ENCODE results near the gene PSMB5. TPM values are rescaled to one million over a fixed set of nuclear protein-coding genes. Genes with fewer than 3 reads are reported as not detected.
"Not testable (repeated sequence)": the region's sequence is repeated elsewhere in the genome, so short reads cannot be mapped to it uniquely, and the experiment has no call there.

Gene PSMB5
- polyA plus RNA-seq, 1 donor from 2014 or later: 147 TPM

DNA sequence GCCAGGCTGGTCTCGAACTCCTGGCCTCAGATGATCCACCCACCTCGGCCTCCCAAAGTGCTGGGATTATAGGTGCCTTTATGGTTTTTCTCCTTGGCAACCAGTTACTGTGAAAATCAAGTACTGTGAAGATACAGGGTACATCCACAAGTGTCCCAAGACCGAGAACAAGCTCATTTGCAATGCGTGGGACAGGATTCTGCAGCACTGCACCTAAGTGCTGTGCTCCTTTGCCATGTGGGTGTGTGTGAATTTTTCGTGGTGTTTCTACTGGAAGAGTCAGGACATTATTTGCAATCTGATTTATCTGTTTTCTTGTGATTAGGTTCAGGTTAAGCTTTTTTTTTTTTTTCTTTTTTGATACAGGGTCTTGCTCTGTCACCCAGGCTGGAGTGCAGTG lies 17.6 kb downstream of the PSMB5 start:
- no peak overlapping the region for H3K9ac ChIP-seq (ENCODE audit: low read length)
- H3F3A ChIP-seq (ENCODE audit: insufficient read depth, low read length, poor library complexity, severe bottlenecking): no peaks in the 10 kb centered on the region
- no peak overlapping the region for H3K27ac ChIP-seq (ENCODE audit: low read length)
- no peaks in the 10 kb centered on the region for H4K20me1 ChIP-seq (ENCODE audit: insufficient read depth)
- no peaks in the 10 kb centered on the region for H3K36me3 ChIP-seq (ENCODE audit: insufficient read depth, low read length)
- no peaks in the 10 kb centered on the region for H3K79me2 ChIP-seq (replicated peaks; ENCODE audit: insufficient read depth, low read length)
- H2AFZ ChIP-seq (ENCODE audit: low read depth, low read length): no peak overlapping the region
- TF ChIP-seq, protein P1, sequence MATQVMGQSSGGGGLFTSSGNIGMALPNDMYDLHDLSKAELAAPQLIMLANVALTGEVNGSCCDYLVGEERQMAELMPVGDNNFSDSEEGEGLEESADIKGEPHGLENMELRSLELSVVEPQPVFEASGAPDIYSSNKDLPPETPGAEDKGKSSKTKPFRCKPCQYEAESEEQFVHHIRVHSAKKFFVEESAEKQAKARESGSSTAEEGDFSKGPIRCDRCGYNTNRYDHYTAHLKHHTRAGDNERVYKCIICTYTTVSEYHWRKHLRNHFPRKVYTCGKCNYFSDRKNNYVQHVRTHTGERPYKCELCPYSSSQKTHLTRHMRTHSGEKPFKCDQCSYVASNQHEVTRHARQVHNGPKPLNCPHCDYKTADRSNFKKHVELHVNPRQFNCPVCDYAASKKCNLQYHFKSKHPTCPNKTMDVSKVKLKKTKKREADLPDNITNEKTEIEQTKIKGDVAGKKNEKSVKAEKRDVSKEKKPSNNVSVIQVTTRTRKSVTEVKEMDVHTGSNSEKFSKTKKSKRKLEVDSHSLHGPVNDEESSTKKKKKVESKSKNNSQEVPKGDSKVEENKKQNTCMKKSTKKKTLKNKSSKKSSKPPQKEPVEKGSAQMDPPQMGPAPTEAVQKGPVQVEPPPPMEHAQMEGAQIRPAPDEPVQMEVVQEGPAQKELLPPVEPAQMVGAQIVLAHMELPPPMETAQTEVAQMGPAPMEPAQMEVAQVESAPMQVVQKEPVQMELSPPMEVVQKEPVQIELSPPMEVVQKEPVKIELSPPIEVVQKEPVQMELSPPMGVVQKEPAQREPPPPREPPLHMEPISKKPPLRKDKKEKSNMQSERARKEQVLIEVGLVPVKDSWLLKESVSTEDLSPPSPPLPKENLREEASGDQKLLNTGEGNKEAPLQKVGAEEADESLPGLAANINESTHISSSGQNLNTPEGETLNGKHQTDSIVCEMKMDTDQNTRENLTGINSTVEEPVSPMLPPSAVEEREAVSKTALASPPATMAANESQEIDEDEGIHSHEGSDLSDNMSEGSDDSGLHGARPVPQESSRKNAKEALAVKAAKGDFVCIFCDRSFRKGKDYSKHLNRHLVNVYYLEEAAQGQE (IDR thresholded peaks at IDR 0.05; ENCODE audit: borderline replicate concordance): no peak
- no peak for TF ChIP-seq EZH2 (IDR thresholded peaks at IDR 0.05; ENCODE audit: borderline replicate concordance, insufficient read depth, low read length, poor library complexity, severe bottlenecking)
- no peak for TF ChIP-seq POLR2AphosphoS5 (IDR thresholded peaks at IDR 0.05)
- TF ChIP-seq TAF1 (IDR thresholded peaks at IDR 0.05; ENCODE audit: low read depth): no peak
- no peak for TF ChIP-seq MXI1 (conservative IDR thresholded peaks at IDR 0.05; ENCODE audit: poor library complexity, severe bottlenecking)
- TF ChIP-seq, protein P2, sequence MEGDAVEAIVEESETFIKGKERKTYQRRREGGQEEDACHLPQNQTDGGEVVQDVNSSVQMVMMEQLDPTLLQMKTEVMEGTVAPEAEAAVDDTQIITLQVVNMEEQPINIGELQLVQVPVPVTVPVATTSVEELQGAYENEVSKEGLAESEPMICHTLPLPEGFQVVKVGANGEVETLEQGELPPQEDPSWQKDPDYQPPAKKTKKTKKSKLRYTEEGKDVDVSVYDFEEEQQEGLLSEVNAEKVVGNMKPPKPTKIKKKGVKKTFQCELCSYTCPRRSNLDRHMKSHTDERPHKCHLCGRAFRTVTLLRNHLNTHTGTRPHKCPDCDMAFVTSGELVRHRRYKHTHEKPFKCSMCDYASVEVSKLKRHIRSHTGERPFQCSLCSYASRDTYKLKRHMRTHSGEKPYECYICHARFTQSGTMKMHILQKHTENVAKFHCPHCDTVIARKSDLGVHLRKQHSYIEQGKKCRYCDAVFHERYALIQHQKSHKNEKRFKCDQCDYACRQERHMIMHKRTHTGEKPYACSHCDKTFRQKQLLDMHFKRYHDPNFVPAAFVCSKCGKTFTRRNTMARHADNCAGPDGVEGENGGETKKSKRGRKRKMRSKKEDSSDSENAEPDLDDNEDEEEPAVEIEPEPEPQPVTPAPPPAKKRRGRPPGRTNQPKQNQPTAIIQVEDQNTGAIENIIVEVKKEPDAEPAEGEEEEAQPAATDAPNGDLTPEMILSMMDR (IDR thresholded peaks at IDR 0.05; ENCODE audit: poor library complexity, severe bottlenecking): no peak
- TF ChIP-seq EP300 (conservative IDR thresholded peaks at IDR 0.05; ENCODE audit: poor library complexity, severe bottlenecking): no peak
- no peak for TF ChIP-seq RAD21 (conservative IDR thresholded peaks at IDR 0.05)
- no peak for TF ChIP-seq SMC3 (conservative IDR thresholded peaks at IDR 0.05; ENCODE audit: poor library complexity)
- no peak overlapping the region for H3K4me2 ChIP-seq (ENCODE audit: low read length)
- no peaks in the 10 kb centered on the region for H3K27me3 ChIP-seq (ENCODE audit: insufficient read depth, low read depth, low read length)
- H3K4me3 ChIP-seq (ENCODE audit: low read length): no peak overlapping the region
- H3K9me2 ChIP-seq (ENCODE audit: insufficient read depth, low read length): no peaks in the 10 kb centered on the region
- no peaks in the 10 kb centered on the region for H3K9me3 ChIP-seq (ENCODE audit: low read length)

DNA sequence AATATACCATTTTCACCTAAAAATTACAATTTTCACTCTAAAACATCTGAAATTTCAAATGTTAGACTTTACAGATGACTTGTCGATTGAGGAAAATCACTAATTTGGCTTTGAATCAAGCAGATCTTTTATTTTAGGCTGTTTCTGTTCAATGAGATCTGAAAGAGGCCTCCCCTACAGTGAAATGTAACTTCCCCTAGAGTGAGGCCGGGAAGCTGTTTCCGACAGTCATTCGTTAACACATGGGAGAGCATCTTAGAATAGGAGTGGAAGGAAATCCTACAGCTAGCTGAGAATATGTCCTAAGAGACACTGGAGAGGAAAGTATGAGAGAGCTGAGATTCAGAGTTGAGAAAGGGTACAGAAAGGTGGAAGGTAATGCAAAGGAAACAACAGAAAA lies 19.1 kb downstream of the PSMB5 start:
- H2AFZ ChIP-seq (ENCODE audit: low read depth, low read length): peak overlapping the region; percentile 27
- no peak overlapping the region for H3K9ac ChIP-seq (ENCODE audit: low read length)
- H3K4me3 ChIP-seq (ENCODE audit: low read length): no peak overlapping the region
- H3K79me2 ChIP-seq (replicated peaks; ENCODE audit: insufficient read depth, low read length): no peaks in the 10 kb centered on the region
- H3F3A ChIP-seq (ENCODE audit: insufficient read depth, low read length, poor library complexity, severe bottlenecking): no peaks in the 10 kb centered on the region
- H3K9me3 ChIP-seq (ENCODE audit: low read length): no peaks in the 10 kb centered on the region
- TF ChIP-seq POLR2AphosphoS5 (IDR thresholded peaks at IDR 0.05) (no peak), TAF1 (IDR thresholded peaks at IDR 0.05; ENCODE audit: low read depth) (no peak), SMC3 (conservative IDR thresholded peaks at IDR 0.05; ENCODE audit: poor library complexity) (no peak)
- TF ChIP-seq, protein P2 (IDR thresholded peaks at IDR 0.05; ENCODE audit: poor library complexity, severe bottlenecking): no peak
- TF ChIP-seq, protein P1 (IDR thresholded peaks at IDR 0.05; ENCODE audit: borderline replicate concordance): no peak
- H3K36me3 ChIP-seq (ENCODE audit: insufficient read depth, low read length): no peaks in the 10 kb centered on the region
- H3K27me3 ChIP-seq (ENCODE audit: insufficient read depth, low read depth, low read length): no peaks in the 10 kb centered on the region
- H3K9me2 ChIP-seq (ENCODE audit: insufficient read depth, low read length): no peaks in the 10 kb centered on the region
- H3K27ac ChIP-seq (ENCODE audit: low read length): no peak overlapping the region
- H3K4me2 ChIP-seq (ENCODE audit: low read length): no peak overlapping the region
- H4K20me1 ChIP-seq (ENCODE audit: insufficient read depth): no peaks in the 10 kb centered on the region

DNA sequence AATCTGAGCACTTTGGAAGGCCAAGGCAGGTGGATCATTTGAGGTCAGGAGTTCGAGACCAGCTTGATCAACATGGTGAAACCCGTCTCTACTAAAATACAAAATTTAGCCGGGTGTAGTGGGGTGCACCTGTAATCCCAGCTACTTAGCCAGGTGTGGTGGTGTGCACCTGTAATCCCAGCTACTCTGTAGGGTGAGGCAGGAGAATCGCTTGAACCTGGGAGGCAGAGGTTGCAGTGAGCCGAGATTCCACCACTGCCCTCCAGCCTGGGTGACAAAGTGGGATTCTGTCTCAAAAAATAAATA lies 21.0 kb downstream of the PSMB5 start:
- H3K27me3 ChIP-seq (ENCODE audit: insufficient read depth, low read depth, low read length); H3K9me2 ChIP-seq (ENCODE audit: insufficient read depth, low read length); H3K36me3 ChIP-seq (ENCODE audit: insufficient read depth, low read length); H3K9ac ChIP-seq (ENCODE audit: low read length); H3K27ac ChIP-seq (ENCODE audit: low read length); H3F3A ChIP-seq (ENCODE audit: insufficient read depth, low read length, poor library complexity, severe bottlenecking); H4K20me1 ChIP-seq (ENCODE audit: insufficient read depth); H3K4me2 ChIP-seq (ENCODE audit: low read length); H3K9me3 ChIP-seq (ENCODE audit: low read length); H3K79me2 ChIP-seq (replicated peaks; ENCODE audit: insufficient read depth, low read length); H3K4me3 ChIP-seq (ENCODE audit: low read length); H2AFZ ChIP-seq (ENCODE audit: low read depth, low read length): not testable (repeated sequence)
